Measurements from ENCODE around the gene JPT2.
"Not testable (repeated sequence)": the region's sequence is repeated elsewhere in the genome, so short reads cannot be mapped to it uniquely, and the experiment has no call there.

The JPT2 gene

GRCh38 chr16:1705688-1706385 is 27.8 kb downstream of the JPT2 start, which contains the start of gene MAPK8IP3:
Gene MAPK8IP3 (plus strand): TSS chr16:1706195. CDS start chr16:1706340, 145 bp downstream.
- FAIRE-seq (peak; percentile 98), DNase-seq (ENCODE audit: insufficient read length, low spot score) (peak; percentile 94)

- DNase-seq (ENCODE audit: insufficient read length, low spot score) (no peak), FAIRE-seq (peak; percentile 31)
Measured at GRCh38 chr16:1706386-1707192, 28.5 kb downstream of the JPT2 start.

- FAIRE-seq, result no peak
Measured at GRCh38 chr16:1707193-1707790, 29.2 kb downstream of the JPT2 start.

GRCh38 chr16:1708083-1708767 is 30.1 kb downstream of the JPT2 start:
- FAIRE-seq (no peak), DNase-seq (ENCODE audit: insufficient read length, low spot score) (no peak)

More at GRCh38 chr16:1707193-1707790, 29.2 kb downstream of the JPT2 start:
- no peak for DNase-seq (ENCODE audit: insufficient read length, low spot score)

GRCh38 chr16:1708768-1709180 is 30.7 kb downstream of the JPT2 start:
- peak; percentile 40 for FAIRE-seq

DNA sequence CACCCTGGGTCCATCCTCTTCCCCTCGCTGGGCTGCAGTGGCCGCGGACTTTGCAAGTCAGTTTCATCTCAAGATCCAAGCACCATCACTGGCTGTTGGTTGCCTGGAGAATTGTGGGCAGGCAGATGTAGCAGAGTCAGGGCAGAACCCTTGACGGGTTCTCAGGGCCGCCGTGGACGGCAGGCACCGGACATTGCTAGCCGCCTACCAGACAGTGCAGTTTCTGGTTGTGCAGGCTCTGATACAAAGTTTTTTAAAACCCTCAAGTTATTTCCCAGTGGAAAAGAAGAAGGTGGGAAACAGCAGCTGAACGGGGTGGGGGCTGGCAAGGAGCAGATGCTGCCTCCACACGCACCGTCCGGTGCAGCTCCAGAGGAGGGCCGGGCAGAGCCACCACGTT is 31.3 kb downstream of the JPT2 start:
- no peak for FAIRE-seq

More at GRCh38 chr16:1708768-1709180, 30.7 kb downstream of the JPT2 start:
- no peak for DNase-seq (ENCODE audit: insufficient read length, low spot score)

GRCh38 chr16:1710811-1711507 is 32.9 kb downstream of the JPT2 start:
- no peak for FAIRE-seq
- no peak for DNase-seq (ENCODE audit: insufficient read length, low spot score)

More for the DNA sequence above, 31.3 kb downstream of the JPT2 start:
- DNase-seq (ENCODE audit: insufficient read length, low spot score), result no peak

- FAIRE-seq, result peak; percentile 36
Measured at GRCh38 chr16:1712791-1713261, 34.7 kb downstream of the JPT2 start.

GRCh38 chr16:1713331-1713730 is 35.3 kb downstream of the JPT2 start:
- FAIRE-seq, result no peak
- no peak for DNase-seq (ENCODE audit: insufficient read length, low spot score)

More at GRCh38 chr16:1712791-1713261, 34.7 kb downstream of the JPT2 start:
- no peak for DNase-seq (ENCODE audit: insufficient read length, low spot score)

DNA sequence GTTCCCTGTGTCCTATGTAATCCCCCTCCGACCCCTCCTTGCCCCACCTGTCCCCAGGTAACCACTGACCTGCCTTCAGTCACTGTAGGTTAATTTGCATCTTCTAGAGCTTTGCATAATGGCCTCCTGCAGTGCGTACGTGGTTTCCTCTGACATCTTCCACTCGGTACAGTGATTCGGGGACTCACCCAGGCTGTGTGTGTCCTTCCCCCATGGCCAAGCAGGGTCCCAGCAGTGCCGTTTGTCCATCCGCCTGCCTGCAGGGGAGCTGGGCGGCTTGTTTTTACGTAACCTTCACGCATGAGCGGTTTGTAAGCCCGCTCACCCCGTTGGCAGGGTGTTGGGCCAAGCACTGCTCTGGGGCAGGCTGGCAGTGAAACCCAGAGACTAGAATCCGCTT is 35.9 kb downstream of the JPT2 start:
- DNase-seq (ENCODE audit: insufficient read length, low spot score) (no peak), FAIRE-seq (no peak)

DNA sequence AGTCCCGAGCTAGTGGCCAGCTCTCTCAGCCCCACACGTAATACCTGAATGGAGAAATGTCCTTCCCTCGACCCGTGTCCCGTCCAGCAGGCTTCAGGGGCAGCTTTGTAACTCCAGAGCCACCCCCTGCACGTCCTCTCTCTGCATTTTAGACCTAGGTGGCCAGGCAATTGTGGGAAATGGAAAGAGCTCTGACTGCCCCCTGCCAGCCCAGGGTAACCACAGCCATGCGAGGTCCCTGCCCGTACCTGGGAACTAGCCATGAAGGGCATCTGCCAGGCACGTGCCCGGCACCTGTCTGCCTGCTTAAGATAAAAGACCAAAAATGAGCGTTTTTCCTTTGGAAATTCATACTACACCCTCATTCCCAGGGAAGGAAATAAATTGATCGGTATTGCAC is 37.1 kb downstream of the JPT2 start:
- DNase-seq (ENCODE audit: insufficient read length, low spot score), result no peak
- FAIRE-seq, result no peak

DNA sequence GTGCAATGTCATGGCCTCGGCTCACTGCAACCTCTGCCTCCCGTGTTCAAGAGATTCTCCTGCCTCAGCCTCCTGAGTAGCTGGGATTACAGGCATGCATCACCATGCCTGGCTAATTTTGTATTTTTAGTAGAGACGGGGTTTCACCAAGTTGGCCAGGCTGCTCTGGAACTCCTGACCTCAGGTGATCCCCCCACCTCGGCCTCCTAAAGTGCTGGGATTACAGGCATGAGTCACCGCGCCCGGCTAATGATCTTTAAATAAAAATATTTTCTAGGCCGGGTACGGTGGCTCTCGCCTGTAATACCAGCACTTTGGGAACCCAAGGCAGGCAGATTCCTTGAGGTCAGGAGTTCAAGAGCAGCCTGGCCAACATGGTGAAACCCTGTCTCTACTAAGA is 40.2 kb downstream of the JPT2 start:
- DNase-seq (ENCODE audit: insufficient read length, low spot score); FAIRE-seq: not testable (repeated sequence)

- not testable (repeated sequence) for DNase-seq (ENCODE audit: insufficient read length, low spot score); FAIRE-seq
Measured at GRCh38 chr16:1719559-1720229, 41.6 kb downstream of the JPT2 start.

DNA sequence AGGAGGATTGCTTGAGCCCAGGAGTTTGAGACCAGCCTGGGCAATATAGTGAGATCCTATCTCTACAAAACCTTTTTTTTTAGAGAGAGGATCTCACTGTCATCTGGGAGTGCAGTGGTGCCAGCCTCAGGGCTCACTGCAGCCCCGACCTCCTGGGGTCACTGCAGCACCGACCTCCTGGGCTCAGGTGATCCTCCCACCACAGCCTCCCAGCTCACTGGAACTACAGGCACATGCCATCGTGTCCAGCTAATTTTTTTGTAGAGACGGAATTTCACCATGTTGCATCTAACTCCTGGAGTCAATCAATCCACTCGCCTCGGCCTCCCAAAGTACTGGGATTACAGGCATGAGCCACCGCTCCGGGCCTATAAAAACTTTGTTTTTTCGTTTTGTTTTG is 43.3 kb downstream of the JPT2 start:
- no peak for DNase-seq (ENCODE audit: insufficient read length, low spot score)
- FAIRE-seq, result no peak

DNA sequence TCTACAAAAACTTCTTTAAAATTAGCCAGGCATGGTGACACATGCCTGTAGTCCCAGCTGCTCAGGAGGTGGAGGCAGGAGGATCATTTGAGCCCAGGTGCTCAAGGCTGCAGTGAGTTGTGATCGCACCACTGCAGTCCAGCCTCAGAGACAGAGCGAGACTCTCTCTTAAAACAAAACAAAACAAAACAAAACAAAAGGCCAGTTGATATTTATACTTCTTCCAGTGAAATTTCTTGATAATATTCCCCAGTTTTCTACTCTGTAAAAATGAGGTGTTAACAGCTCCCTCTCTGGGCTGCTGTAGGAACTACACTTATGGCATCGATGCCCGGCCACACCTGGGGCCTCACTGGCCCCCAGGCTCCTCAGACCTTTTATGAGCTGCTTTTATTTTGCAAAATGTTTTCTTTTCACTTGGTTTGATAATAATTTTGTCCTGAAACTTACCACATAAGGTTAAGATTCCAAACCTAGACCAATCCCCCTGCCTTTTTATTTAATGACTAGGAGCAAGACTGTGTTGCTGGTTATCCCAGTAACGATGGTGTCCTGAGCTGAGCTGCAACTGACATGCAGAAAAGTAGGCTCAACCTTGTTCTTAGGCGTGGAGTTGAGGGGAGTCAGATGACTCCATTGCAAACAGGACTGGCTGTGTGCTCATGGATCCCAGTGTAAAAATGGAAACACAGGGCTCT is 45.5 kb downstream of the JPT2 start:
- peak; percentile 53 for DNase-seq (ENCODE audit: insufficient read length, low spot score)
- FAIRE-seq, result no peak

- FAIRE-seq, result no peak
Measured at GRCh38 chr16:1724491-1724890, 46.4 kb downstream of the JPT2 start.

DNA sequence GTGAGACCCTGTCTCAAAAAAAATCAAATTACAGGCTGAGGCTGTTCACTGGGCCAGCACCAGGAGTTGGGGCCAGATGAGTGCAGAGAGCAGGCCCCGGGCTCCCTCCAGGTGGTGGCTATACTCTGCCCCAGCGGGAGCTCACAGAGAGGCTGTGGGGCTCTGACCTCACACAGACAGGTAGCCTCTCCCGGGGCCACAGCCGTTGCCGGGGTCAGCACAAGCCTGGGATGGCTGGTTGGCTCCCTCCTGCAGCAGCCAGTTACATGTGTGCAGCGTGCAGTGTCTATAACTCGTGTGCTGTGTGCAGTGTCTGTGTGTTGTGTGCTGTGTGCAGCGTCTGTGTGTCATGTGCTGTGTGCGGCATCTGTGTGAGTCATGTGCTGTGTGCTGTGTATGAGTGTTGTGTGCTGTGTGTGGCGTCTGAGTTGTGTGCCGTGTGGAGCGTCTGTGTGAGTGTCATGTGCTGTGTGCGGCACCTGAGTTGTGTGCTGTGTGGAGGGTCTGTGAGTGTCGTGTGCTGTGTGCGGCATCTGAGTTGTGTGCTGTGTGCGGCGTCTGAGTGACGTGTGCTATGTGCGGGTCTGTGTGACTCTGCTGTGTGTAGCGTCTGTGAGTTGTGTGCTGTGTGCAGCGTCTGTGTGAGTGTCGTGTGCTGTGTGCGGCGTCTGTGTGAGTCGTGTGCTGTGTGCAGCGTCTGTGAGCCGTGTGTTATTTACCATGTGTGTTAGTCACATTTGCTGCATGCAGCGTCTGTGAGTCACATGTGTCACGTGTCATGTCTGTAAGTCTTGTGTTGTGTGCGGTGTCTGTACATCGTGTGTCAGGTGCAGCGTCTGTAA is 48.8 kb downstream of the JPT2 start:
- no peak for DNase-seq (ENCODE audit: insufficient read length, low spot score)
- FAIRE-seq, result peak; percentile 83

More at GRCh38 chr16:1724491-1724890, 46.4 kb downstream of the JPT2 start:
- DNase-seq (ENCODE audit: insufficient read length, low spot score), result no peak

Data from HTR-8/SVneo (cell line).